Mesothelial cell of epicardium (in vitro differentiated cells): ENCODE measurements around the gene FOXI1. TPM values are rescaled to one million over a fixed set of nuclear protein-coding genes. Genes with fewer than 3 reads are reported as not detected.

Experiments
- DNase-seq, 2 experiments: peaks; one replicate each; pipeline ENCODE4 v3.0.0; 2021; ENCODE audit warnings: low spot score in 2 of 2; ENCODE audit not compliant: unreplicated experiment in 2 of 2
- H3K27ac Mint-ChIP-seq: 2 replicates; pipeline ENCODE4 v1.8.0; 2021; ENCODE audit warnings: mixed read lengths
- H3K27me3 Mint-ChIP-seq: 2 replicates; pipeline ENCODE4 v1.8.0; 2021; ENCODE audit warnings: low read depth, mixed read lengths
- H3K36me3 Mint-ChIP-seq: 2 replicates; pipeline ENCODE4 v1.8.0; 2021; ENCODE audit warnings: mixed read lengths
- H3K4me1 Mint-ChIP-seq: 2 replicates; pipeline ENCODE4 v1.8.0; 2021; ENCODE audit warnings: mixed read lengths
- H3K4me3 Mint-ChIP-seq: 2 replicates; pipeline ENCODE4 v1.8.0; 2021; ENCODE audit warnings: mild to moderate bottlenecking, moderate library complexity, mixed read lengths
- H3K9me3 Mint-ChIP-seq: 2 replicates; pipeline ENCODE4 v1.8.0; 2021; ENCODE audit warnings: mixed read lengths
- CTCF ChIP-seq: fragments of 200-600 bp; sonication (generic); IDR thresholded peaks from one replicate; pipeline ENCODE4 v1.5.0; 2021; ENCODE audit warnings: antibody characterized with exemption; ENCODE audit not compliant: unreplicated experiment
- total RNA-seq: library from RNA; stranded (reverse); gene quantifications from 3 replicates; pipeline ENCODE4 v1.2.1, GENCODE V29; 2021

The FOXI1 gene
- total RNA-seq, 1 donor from 2014 or later = not detected

- no peak overlapping the region for H3K4me3 Mint-ChIP-seq
- no peak for DNase-seq
- H3K27me3 Mint-ChIP-seq = peaks cover 55% of the 10 kb centered on the region
- no peaks in the 10 kb centered on the region for H3K9me3 Mint-ChIP-seq
- H3K36me3 Mint-ChIP-seq = no peaks in the 10 kb centered on the region
- H3K27ac Mint-ChIP-seq = no peak overlapping the region
- no peak for TF ChIP-seq CTCF
- H3K4me1 Mint-ChIP-seq = peaks cover 15% of the 10 kb centered on the region
Observed at GRCh38 chr5:170076211-170076610, 29.5 kb upstream of the FOXI1 start.

- Mint-ChIP-seq H3K27me3 (peaks cover 57% of the 10 kb centered on the region), H3K4me1 (peaks cover 15% of the 10 kb centered on the region), H3K36me3 (no peaks in the 10 kb centered on the region), H3K27ac (no peak overlapping the region), H3K9me3 (no peaks in the 10 kb centered on the region), H3K4me3 (no peak overlapping the region)
- TF ChIP-seq CTCF = no peak
- DNase-seq = no peak
Observed at GRCh38 chr5:170076739-170077138, 29.0 kb upstream of the FOXI1 start.

DNA sequence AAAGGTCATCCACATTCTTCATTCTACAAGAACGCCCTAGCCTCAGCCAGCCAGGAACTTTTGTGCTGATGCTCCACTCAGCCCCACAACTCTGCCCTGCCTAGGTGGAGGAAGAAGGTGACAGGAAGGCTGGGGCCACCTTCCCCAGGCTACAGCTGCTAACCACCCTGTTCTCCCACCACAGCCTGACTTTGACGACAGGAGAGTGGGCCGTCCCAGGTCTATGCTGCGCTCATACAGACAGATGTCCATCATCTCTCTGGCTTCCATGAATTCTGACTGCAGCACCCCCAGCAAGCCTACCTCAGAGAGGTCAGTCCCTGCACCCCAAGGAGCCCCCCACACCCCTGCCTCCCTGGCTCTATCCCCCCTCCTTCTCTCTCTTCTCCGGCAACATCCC, 28.2 kb upstream of the FOXI1 start:
- peaks cover 58% of the 10 kb centered on the region for H3K27me3 Mint-ChIP-seq
- H3K36me3 Mint-ChIP-seq = no peaks in the 10 kb centered on the region
- peaks cover 15% of the 10 kb centered on the region for H3K4me1 Mint-ChIP-seq
- DNase-seq = no peak
- no peaks in the 10 kb centered on the region for H3K9me3 Mint-ChIP-seq
- H3K27ac Mint-ChIP-seq = no peak overlapping the region
- no peak for TF ChIP-seq CTCF
- H3K4me3 Mint-ChIP-seq = no peak overlapping the region

DNA sequence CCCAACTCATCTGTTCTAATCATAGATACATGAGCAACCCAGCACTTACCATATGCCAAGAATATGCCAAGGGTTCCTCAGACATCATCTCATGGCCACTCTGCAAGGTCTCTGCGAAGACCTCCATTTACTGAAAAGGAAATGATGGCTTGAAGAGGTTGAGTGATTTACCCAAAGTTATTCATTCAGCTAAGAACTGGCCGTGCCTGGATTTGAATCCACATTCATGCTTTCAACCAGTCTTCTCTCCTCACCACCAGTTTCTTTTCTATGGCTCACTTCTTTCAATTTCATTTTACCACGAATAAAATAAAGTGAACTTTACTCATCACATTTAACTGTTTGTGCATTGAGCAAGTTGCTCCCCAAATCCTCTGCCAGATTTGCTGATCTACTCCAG, 27.2 kb upstream of the FOXI1 start:
- H3K9me3 Mint-ChIP-seq = no peaks in the 10 kb centered on the region
- peaks cover 15% of the 10 kb centered on the region for H3K4me1 Mint-ChIP-seq
- DNase-seq = no peak
- H3K27me3 Mint-ChIP-seq = peaks cover 56% of the 10 kb centered on the region
- no peak for TF ChIP-seq CTCF
- H3K36me3 Mint-ChIP-seq = no peaks in the 10 kb centered on the region
- H3K27ac Mint-ChIP-seq = no peak overlapping the region
- H3K4me3 Mint-ChIP-seq = no peak overlapping the region

GRCh38 chr5:170078931-170079330, 26.8 kb upstream of the FOXI1 start:
- Mint-ChIP-seq H3K27ac (no peak overlapping the region), H3K36me3 (no peaks in the 10 kb centered on the region), H3K4me1 (peaks cover 15% of the 10 kb centered on the region), H3K27me3 (peaks cover 57% of the 10 kb centered on the region), H3K9me3 (no peaks in the 10 kb centered on the region), H3K4me3 (no peak overlapping the region)
- DNase-seq = no peak
- TF ChIP-seq CTCF = no peak

- no peak for DNase-seq
- Mint-ChIP-seq H3K9me3 (no peaks in the 10 kb centered on the region), H3K36me3 (no peaks in the 10 kb centered on the region), H3K27me3 (peaks cover 56% of the 10 kb centered on the region), H3K27ac (no peak overlapping the region), H3K4me1 (peaks cover 9% of the 10 kb centered on the region), H3K4me3 (no peak overlapping the region)
- TF ChIP-seq CTCF = no peak
Observed at GRCh38 chr5:170080217-170080616, 25.5 kb upstream of the FOXI1 start.
